Measurements from ENCODE around the gene CFAP20DC. TPM values are rescaled to one million over a fixed set of nuclear protein-coding genes. Genes with fewer than 3 reads are reported as not detected.
"Not testable (repeated sequence)": the region's sequence is repeated elsewhere in the genome, so short reads cannot be mapped to it uniquely, and the experiment has no call there.

The CFAP20DC gene
- total RNA-seq, 1 donor from 2014 or later, result not detected

DNA sequence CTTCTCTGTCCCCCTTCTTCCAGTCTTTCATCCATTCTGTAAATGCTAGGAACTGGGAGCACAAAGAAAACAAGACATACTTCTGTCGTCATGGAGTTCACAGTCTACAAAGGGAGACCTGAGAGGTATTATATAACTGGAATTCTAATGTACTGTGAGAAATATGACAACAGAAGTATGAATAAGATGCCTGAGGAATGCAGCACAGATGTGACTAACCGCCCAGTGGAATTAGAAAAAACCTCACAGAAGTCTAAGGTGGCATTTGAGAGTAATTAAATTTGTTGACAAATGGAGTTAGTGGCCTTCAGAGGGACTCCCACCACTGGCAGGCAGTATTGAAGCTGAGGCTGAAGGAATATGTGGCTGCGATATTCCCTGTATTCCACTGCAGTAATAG is 214.7 kb downstream of the CFAP20DC start:
- TF ChIP-seq, protein P1, sequence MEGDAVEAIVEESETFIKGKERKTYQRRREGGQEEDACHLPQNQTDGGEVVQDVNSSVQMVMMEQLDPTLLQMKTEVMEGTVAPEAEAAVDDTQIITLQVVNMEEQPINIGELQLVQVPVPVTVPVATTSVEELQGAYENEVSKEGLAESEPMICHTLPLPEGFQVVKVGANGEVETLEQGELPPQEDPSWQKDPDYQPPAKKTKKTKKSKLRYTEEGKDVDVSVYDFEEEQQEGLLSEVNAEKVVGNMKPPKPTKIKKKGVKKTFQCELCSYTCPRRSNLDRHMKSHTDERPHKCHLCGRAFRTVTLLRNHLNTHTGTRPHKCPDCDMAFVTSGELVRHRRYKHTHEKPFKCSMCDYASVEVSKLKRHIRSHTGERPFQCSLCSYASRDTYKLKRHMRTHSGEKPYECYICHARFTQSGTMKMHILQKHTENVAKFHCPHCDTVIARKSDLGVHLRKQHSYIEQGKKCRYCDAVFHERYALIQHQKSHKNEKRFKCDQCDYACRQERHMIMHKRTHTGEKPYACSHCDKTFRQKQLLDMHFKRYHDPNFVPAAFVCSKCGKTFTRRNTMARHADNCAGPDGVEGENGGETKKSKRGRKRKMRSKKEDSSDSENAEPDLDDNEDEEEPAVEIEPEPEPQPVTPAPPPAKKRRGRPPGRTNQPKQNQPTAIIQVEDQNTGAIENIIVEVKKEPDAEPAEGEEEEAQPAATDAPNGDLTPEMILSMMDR (IDR thresholded peaks at IDR 0.05; ENCODE audit: borderline replicate concordance), result no peak
- no peak overlapping the region for H3K4me3 ChIP-seq
- H3K27ac ChIP-seq (replicated peaks), result no peak overlapping the region
- H3K4me1 ChIP-seq, result no peaks in the 10 kb centered on the region
- H3K36me3 ChIP-seq, result no peaks in the 10 kb centered on the region
- no peaks in the 10 kb centered on the region for H3K9me3 ChIP-seq (replicated peaks)
- no peak for DNase-seq
- no peaks in the 10 kb centered on the region for H3K27me3 ChIP-seq (ENCODE audit: low read depth)
- intact Hi-C loops (cut with micrococcal nuclease), result no loop called here

DNA sequence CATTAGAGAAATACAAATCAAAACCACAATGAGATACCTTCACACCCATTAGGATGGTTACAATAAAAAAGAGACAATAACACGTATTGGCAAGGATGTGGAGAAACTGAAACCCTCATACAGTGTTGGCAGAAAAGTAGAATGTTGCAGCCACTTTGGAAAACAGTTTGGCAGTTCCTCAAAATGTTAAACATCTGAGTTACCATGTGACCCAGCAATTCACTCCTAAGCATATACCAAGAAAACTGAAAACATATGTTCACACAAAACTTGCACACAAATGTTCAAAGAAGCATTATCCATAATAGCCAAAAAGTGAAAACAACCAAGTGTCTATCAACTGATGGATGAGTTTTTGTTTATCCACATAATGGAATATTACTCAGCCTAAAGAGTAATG is 216.3 kb downstream of the CFAP20DC start:
- TF ChIP-seq, protein P1 (IDR thresholded peaks at IDR 0.05; ENCODE audit: borderline replicate concordance), result no peak
- no peak for DNase-seq
- Histone ChIP-seq H3K27ac (replicated peaks) (no peak overlapping the region), H3K4me3 (no peak overlapping the region), H3K27me3 (ENCODE audit: low read depth) (no peaks in the 10 kb centered on the region), H3K4me1 (no peaks in the 10 kb centered on the region), H3K36me3 (no peaks in the 10 kb centered on the region), H3K9me3 (replicated peaks) (no peaks in the 10 kb centered on the region)
- intact Hi-C loops (cut with micrococcal nuclease), result no loop called here

DNA sequence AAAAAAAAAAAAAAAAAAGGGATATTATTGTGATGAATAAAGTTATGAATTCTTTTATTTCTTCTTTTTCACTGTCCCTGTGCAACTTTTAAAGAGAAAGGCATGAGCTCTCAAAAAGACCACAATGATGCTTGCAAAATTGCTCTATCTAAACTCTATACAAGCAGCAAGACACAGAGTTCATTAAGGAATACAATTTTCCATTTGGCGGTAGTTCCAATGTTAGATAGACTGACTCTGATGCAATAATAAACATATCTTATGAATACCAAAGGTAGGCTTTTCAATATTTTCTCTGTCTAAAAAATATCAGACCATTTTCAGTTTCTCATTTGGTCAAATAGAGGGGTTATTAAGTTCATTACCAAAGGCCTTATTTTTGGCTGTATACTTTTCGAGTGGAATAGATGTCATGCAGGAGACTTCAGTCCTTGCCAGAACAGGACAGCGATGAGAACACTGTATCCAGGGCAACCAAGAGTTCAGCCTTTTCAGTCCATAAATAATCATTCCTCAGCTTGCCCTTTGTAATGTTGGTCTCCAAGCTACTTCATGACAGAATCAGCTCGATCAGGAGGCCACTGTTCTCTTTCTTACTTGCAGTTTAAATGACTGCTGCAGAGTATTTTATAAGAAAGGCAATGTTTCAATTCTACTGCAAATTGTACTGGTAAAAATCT is 220.4 kb downstream of the CFAP20DC start:
- no peak overlapping the region for H3K27ac ChIP-seq (replicated peaks)
- TF ChIP-seq, protein P1 (IDR thresholded peaks at IDR 0.05; ENCODE audit: borderline replicate concordance), result no peak
- no peaks in the 10 kb centered on the region for H3K27me3 ChIP-seq (ENCODE audit: low read depth)
- no peak overlapping the region for H3K4me3 ChIP-seq
- DNase-seq, result no peak
- no peaks in the 10 kb centered on the region for H3K9me3 ChIP-seq (replicated peaks)
- no peaks in the 10 kb centered on the region for H3K4me1 ChIP-seq
- no peaks in the 10 kb centered on the region for H3K36me3 ChIP-seq
- intact Hi-C loops (cut with micrococcal nuclease), result no loop called here

DNA sequence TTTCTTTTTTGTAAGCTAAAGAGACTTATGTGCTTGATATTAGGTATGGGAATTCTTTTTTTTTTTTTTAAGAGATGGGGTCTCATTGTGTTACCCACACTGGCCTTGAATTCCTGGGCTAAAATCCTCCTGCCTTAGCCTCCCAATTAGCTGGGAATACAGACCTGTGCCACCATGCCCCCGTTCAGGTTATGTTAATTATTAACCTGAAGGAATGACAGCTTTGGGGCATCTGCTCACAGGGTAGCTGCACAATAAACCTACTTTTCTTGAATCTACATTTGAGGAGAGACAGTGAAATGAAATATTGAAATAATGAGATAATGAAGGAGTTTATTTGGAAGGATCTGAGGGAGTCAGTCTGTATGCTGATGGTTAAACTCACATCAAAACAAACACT is 225.0 kb downstream of the CFAP20DC start:
- Histone ChIP-seq H3K4me3 (no peak overlapping the region), H3K9me3 (replicated peaks) (no peaks in the 10 kb centered on the region), H3K27ac (replicated peaks) (no peak overlapping the region), H3K27me3 (ENCODE audit: low read depth) (peaks cover 4% of the 10 kb centered on the region), H3K4me1 (no peaks in the 10 kb centered on the region), H3K36me3 (no peaks in the 10 kb centered on the region)
- TF ChIP-seq, protein P1 (IDR thresholded peaks at IDR 0.05; ENCODE audit: borderline replicate concordance), result no peak
- intact Hi-C loops (cut with micrococcal nuclease), result no loop called here
- DNase-seq, result no peak

DNA sequence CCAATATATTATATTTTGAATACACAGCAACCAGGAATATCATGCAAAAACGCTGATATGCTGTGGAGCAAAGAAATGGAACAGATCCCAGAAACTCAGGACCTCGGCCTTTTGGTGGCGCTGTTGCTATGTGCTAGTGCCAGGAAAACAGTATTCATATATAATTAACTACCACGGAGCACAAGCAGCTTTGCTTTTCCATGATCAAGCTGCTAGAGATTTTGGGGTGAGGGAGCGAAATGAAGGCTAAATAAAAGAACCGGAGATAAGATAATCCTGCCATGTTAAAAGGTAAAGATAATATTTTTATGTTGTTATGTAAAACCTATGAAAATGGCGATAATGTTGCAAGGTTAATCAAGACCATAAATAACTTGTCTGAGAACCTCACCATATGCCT is 225.5 kb downstream of the CFAP20DC start:
- intact Hi-C loops (cut with micrococcal nuclease), result no loop called here
- TF ChIP-seq, protein P1 (IDR thresholded peaks at IDR 0.05; ENCODE audit: borderline replicate concordance), result peak; percentile 55
- peak; percentile 20 for DNase-seq
- peaks cover 4% of the 10 kb centered on the region for H3K27me3 ChIP-seq (ENCODE audit: low read depth)
- H3K36me3 ChIP-seq, result no peaks in the 10 kb centered on the region
- H3K27ac ChIP-seq (replicated peaks), result no peak overlapping the region
- no peaks in the 10 kb centered on the region for H3K4me1 ChIP-seq
- H3K9me3 ChIP-seq (replicated peaks), result no peaks in the 10 kb centered on the region
- no peak overlapping the region for H3K4me3 ChIP-seq

DNA sequence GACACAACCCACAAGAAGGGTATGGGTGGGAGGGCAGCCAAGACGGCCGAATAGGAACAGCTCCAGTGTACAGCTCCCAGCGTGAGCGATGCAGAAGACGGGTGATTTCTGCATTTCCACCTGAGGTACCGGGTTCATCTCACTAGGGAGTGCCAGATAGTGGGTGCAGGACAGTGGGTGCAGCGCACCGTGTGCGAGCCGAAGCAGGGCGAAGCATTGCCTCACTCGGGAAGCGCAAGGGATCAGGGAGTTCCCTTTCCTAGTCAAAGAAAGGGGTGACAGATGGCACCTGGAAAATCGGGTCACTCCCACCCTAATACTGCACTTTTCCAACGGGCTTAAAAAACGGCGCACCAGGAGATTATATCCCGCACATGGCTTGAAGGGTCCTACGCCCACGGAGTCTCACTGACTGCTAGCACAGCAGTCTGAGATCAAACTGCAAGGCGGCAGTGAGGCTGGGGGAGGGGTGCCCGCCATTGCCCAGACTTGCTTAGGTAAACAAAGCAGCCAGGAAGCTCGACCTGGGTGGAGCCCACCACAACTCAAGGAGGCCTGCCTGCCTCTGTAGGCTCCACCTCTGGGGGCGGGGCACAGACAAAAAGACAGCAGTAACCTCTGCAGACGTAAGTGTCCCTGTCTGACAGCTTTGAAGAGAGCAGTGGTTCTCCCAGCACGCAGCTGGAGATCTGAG is 243.1 kb downstream of the CFAP20DC start:
- H3K36me3 ChIP-seq; DNase-seq; H3K27me3 ChIP-seq (ENCODE audit: low read depth); H3K4me3 ChIP-seq; intact Hi-C loops (cut with micrococcal nuclease); H3K27ac ChIP-seq (replicated peaks); H3K4me1 ChIP-seq: not testable (repeated sequence)
- peaks cover 19% of the 10 kb centered on the region for H3K9me3 ChIP-seq (replicated peaks)
